NCI-H748 (cell line): Measurements from ENCODE around the gene ITFG1.
"Not testable (repeated sequence)": the region's sequence is repeated elsewhere in the genome, so short reads cannot be mapped to it uniquely, and the experiment has no call there.

ENCODE experiments used
- DNase-seq: peaks from one replicate; lab custom pipeline; 2025; ENCODE audit not compliant: unreplicated experiment; lab: John Stamatoyannopoulos, UW

Gene ITFG1

DNA sequence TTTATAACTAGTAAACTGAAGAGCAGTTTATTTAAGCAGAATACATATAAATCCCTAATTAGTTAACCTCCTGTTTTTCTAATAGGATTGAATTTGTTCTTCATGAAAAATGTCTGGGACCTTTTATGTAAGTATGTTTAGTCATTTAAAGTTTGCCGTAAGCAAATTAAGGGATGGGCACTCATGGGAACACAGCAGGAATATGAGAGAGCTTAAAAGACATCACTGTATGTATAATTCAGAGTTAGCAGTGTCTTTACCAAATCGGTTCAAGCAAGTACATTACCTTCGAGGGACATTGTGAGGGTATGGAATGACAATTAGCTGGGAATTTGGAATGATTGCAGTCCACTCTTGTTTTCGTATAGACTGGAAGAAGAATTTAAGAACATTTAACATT lies 299.4 kb downstream of the ITFG1 start:
- DNase-seq = no peak

DNA sequence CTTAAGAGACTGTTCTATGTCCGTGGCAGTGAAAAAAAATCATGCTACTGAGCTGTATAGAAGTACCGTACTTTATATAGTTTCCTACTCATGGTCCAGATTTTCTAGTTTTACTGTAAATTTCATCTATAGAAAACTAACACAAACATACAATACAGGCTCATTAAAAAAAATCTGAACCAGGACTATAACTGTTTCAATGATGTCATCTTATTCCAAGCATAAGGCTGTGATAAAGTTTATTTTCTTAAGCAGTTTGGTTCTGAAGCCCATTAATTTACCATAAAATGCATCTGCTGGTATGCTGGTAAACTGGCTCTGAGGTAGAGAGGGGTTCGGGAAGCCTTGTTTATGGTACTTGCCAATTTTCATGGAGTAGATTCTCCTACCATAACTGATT lies 300.4 kb downstream of the ITFG1 start:
- no peak for DNase-seq

DNA sequence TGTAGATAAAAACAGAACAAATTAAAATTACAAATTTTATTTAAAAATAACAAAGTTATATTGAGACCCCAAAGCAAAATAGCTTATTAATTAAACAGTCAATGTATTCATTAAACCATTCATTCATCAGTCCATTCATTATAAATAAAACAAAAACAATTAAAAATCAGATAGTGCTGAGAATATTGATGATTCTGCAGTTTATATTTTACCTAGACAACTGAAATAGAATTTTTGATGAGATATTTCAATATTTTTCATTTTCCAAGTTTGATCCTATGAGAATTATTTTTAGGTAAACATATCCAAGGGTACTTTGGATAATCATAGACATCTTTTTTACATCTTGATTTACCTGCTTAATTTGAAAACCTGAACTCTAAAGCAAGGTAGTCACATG lies 301.9 kb downstream of the ITFG1 start:
- DNase-seq = no peak

DNA sequence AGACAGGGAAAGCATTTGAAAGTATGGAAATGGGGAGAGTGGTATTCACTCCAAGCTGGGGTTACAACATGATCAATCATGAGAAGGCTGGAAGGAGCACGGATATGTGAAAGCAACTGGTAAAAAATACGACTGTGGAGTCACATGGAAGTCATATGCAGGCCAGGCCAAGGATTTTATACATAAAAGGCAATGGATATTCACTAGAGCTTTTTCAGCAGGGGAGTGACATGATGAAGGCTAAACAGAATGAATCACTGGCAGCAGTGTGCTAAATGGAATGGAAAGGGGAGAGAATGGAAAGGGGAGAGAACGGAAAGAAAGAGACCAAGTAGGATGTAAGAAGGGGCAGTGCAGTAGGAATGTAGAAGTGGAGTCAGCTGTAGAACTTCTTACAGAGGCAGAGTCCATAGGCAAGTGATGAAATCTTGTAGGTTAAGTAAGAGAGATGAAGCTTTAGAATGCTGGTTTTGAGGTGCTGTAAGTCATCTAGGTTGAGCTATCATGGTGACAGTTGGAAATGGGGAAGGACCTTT lies 304.1 kb downstream of the ITFG1 start:
- no peak for DNase-seq

DNA sequence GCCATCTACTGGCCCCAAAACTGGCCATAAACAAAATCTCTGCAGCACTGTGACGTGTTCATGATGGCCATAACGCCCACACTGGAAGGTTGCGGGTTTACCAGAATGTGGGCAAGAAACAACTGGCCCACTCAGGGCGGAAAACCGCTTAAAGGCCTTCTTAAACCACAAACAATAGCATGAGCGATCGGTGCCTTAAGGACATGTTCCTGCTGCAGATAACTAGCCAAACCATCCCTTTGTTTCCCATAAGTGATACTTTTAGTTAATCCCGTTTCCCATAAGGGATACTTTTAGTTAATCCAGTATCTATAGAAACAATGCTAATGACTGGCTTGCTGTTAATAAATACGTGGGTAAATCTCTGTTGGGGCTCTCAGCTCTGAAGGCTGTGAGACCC lies 308.4 kb downstream of the ITFG1 start:
- not testable (repeated sequence) for DNase-seq

DNA sequence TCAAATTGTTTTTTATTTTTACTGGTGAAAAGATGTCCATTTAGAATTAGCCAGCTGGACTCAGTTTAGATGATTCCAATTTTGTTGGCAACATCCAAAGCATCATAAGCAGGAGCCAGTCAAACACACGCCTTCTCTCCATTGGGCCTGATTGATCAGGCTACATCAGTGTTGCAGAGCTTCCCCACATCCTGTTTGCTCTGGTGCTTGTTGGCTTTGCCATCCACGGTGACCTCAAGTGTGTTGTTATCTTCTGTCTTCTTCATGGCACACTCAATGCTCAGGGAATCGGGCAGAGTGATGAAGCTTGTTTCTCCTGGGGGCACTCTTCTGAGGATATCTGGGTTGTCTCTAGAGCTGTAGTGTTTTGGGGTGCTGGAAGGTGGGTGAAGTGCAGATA lies 310.8 kb downstream of the ITFG1 start:
- DNase-seq = no peak

DNA sequence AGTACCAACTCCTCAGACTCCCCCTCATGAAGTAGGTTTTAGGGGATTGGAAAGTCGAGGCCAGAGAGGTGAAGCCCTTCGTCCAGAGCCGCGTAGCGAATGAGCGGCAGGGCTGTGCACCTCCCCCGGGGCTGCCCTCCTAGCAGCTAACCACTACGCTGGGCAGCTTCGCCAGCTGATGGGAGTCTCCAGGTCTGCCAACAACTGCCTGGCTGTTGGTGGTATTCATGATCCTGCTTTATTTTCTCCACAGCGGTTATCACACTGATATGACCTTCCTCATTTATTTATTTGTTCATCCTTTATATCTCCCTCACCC lies 316.3 kb downstream of the ITFG1 start:
- peak; percentile 53 for DNase-seq

DNA sequence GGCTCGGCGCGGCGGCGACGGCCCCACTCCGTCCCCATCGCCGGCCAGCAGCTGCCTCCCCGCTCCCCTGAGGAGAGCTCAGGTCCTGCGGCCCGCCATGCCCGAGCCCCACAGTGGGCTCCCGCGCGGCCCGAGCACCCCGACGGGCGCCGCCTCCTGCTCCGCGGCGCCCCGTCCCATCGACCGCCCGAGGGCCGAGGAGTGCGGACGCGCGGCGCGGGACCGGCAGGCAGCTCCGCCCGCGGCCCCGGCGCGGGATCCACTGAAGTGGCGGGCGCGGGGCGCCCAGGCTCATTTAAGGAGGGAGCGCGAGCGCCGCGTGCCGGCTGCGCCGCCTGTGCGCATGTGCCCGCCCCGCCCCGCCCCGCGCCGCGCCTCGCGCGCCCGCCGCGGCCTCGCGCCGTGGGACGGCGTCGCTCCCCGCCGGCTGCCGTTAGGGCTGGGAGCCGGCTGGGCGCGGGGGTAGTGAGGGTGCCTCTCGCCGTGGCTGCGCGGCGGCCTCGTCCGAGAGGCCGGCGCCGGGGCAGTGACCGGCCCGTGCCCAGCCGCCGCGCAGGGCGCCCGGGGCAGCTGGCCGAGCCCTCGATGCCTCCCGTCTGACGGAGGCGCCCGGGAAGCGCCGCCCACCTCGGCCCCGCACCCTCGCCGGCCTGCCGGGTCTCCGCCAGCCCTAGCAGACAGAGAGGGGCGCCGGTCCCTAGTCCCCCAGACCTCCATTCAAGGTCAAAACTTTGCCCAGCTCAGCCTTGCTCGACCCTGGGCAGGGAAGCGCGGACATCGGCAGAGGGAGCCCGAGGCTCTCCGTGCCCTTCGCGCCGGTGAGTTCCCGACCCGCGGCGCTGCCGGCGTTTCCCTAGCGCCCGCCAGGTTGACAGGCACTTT lies 316.9 kb downstream of the ITFG1 start, which contains the start of gene NETO2:
Gene NETO2, minus strand, starts transcription at position 269 of the 882 bp plus-strand sequence. CDS start 333 bp downstream, outside the sequence.
- DNase-seq = peak; percentile 63

DNA sequence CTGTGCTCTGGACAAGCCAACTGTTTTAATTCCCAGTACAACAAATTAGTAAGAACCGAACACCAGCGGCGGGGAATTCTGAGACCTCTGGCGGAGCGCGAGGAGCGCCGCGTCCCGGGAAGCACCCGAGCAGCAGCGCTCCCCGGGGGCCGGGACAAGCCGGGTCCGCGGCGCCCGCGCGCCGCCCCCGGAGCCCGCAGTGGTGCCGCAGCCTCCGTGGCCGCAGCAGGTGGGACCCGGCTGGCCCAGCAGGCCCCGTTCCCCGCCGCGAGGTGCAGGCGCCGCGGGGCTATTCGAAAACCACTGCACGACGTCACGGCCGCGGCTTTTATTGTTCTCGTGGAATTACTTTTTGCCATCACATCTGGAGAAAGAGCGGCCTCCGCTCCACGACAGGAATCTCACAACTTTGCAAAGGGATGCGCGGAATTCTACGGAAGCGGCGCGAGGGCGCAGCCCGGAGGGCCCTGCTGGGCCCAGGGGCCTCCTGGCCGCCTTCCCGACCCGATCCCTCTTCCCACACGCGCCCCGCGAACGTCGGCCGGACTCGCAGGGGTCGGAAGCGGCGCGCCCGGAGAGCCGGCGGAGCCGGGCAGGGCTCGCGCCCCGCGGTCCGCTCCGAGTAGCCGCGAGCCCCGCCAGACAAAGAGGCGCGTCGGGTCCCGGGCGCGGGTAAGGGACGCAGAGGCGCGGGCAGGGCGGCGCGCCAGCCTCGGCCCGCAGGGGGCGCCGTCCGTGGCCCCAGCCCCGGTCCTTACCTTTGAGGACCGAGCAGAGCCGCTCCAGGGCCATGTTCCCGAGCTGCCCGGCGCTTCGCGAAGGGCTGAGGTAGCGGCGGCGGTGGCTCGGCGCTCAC lies 317.8 kb downstream of the ITFG1 start:
- peak; percentile 71 for DNase-seq

DNA sequence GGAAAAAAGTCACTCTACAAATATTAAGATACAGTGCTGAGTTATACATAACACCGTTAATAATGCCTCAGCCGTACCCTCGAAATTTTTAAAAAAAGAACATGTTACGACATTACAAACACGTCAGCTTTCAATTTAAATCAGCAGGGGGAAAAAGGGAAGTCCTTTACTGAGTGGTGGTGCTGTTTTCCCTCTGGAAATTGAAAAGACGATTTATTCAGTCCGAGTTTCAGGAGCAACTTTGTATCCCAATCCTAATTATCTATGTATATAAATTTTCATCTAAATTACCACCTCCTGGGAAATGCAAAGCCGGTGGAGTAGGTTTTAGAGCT lies 318.4 kb downstream of the ITFG1 start:
- peak; percentile 19 for DNase-seq

DNA sequence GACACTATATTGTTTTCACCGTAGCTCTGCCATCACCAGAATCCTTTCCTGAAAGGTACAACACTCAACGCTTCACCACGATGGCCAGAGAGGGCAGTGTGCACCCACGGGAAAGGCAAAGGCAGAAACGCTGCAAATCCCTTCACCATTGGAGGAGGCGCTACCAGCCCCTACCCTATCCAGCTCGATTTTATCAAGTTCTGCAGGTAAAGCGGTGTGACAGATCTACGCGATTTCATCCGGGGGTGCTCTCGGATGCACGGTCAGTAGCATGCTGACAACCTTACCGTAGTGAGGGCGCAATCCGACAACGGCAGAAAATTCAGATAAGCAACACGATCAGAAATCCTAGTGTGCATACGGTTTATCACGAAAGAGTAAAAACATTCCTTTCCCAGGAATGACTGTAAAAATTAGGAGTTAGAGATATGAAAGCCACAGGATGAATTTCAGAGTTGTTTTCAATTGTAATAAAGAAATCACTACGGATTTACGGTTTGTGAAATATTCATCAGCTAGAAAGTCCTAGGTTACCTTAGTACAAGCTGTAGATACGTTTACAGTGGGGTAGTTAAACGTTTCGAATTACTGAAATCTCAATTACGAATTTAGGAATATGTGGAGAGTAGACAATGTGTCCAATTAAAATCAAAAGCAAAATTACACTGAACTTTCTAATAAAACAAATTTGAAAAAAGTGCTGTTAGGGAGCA lies 318.9 kb downstream of the ITFG1 start:
- peak; percentile 93 for DNase-seq

DNA sequence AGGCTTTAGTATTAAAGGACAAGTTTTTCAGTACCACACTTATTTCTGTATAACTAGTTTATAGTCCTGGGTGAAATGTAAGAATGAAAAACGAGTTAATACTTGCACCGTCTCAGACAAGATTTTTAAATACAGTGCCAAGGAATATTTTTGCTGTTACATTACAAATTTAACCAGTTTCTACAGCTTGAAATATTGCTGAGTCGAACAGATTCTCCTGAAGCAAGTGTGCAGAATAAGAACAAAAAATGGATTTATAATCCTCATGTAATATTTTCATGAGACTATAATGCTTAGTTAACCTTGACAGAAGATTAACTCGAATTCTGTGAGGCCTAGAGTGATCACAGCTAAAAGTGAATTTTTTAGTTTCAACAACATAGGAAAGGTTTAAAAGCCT lies 320.2 kb downstream of the ITFG1 start:
- no peak for DNase-seq

DNA sequence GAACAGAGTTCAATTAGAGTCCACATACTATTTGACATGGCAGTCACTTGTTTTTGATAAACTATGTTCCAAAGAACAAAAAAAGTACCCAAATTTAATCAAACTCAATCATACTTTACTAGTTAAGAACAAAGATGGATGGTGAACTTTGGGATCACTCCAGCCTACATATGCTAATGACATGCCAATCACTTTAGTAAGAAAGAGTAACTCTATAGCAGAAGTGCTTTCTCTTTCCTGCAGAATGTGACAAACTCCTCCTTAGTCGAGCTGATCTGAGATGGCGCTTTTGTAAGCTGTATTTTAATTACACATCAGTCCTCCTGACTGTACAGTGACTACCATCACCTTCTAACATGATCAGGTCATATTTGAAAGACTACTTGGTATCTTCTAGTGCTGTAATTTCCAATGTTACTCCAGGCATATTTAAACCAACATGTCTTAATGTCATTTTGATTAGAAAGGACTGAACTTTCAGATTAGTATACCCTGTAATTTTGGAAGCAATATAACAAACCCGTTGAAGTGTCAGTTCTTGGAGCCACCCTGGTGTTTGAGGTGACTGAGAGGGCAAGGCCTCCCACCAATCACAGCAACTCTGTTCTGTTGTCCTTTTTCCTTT lies 321.2 kb downstream of the ITFG1 start:
- DNase-seq = no peak

DNA sequence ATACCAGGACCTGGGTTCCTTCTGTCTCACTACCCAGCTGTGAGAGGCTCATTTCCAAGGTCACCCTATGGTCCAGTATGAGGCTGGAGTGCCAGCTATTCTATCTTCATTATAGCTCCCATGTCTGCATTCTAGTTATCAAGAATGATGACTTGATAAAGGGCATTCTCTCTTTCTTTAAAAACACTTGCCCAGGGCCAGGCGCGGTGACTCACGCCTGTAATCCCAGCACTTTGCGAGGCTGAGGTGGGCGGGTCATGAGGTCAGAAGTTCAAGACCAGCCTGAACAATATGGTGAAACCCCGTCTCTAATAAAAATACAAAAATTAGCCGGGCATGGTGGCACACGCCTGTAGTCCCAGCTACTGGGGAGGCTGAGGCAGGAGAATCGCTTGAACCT lies 322.9 kb downstream of the ITFG1 start:
- DNase-seq = not testable (repeated sequence)

DNA sequence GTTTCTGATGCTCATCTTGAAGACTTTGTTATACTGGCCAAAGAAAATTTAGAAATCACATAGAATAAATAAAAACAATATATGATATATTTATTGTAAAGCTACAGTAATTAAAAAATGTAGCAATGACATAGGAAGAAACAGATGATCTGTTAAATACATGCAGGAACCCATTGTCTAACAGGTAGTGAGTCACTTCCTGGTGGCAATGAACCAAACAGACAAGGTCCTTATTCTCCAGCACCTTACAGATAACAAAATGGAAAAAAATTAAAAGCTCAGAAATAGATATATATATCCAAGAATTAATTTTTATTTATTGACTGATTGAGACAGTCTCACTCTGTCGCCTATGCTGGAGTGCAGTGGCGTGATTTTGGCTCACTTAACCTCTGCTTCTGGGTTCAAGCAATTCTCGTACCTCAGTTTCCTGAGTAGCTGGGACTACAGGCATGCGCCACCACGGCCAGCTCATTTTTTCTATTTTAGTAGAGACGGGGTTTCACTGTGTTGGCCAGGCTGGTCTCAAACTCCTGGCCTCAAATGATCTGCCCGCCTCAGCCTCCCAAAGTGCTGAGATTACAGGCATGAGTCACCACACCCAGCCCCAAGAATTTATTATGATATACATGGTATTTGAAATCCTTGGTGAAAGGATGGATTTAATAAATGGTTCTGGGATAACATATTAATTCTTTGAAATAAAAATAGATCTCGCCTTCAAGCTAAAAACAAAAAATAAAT lies 324.6 kb downstream of the ITFG1 start:
- DNase-seq = no peak

DNA sequence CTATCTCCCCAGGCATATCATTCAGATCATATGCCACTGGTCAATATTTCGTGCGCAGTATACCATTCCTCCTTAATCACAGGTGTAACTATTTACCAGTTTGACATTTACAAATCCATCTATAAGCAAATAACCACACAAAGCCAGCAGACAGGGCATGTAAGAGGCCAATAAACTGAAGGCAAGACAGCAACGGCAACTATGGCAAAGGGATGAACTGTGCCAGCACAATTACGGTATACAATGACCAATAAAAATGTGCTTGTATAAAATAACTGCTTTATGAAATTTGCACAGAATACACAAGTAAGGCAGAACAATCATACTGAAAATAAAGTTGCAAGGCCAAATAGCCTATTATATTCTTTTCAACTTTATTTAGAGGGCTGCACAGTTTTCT lies 326.3 kb downstream of the ITFG1 start:
- DNase-seq = no peak

DNA sequence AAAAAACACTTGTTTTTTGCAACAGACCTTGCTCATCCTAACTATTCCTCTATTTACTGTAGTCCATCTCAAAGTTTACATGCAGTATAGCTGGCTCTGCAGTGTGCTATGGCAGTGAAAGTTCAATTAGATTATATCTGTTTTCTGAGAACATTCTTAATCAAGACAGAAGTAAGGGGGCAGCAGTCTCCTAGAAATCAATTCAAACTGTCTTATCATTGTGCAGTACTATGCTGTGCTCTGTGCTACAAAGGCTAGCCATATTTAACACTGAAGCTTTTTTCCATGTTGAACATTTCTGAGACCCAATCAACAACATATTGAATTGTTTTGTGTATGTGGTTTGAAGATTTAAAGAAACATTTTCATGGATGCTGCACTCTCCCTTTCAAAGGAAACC lies 328.6 kb downstream of the ITFG1 start:
- no peak for DNase-seq

DNA sequence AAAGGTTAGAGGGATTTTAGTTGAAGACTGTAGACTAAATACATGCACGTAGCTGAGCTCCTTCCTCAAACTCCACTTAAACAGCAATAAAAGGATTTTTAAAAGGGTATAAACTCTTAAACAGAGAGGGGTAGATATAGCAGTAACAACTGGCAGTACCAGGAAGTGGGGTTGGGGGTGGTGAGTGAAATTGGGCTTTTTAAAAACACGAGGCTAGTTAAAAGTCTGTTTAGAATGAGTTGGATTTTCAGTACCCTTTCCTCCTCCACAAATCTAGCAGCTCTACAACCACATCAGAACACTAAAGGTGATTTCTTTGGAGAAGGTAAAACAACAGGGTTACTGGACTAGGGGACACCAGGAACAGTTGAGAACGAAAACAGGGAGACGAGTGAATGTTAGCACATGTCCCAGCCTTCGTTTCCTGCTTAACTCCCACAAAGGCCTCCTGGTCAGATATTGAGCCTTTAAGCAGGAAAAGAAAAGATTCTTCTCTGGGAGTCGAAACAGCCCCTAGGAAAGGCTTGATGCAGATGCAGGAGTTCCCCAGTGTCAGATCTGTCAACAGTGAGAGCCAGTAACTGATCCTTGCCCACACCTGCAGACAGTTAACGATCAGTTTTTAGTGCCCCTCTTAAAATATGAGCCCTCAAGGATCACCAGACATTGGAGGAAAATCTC lies 331.0 kb downstream of the ITFG1 start:
- no peak for DNase-seq

DNA sequence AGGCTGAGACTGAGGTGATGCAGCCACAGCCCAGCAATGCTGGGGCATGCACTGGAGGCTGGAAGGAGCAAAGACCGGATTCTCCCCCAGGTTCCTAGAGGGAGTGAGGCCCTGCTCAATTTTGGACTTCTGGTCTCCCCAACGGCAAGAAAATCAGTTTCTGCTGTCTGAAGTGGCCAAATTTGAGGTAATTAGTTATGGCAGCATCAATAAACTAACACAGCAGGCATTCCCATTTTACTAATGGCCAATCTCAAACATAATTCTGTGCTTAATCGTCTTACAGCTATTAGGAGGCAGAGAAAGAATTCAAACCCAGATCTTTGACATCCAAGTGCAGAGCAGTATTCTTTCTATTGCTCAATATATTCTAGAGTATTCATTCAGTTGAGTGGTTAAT lies 333.3 kb downstream of the ITFG1 start:
- DNase-seq = no peak

DNA sequence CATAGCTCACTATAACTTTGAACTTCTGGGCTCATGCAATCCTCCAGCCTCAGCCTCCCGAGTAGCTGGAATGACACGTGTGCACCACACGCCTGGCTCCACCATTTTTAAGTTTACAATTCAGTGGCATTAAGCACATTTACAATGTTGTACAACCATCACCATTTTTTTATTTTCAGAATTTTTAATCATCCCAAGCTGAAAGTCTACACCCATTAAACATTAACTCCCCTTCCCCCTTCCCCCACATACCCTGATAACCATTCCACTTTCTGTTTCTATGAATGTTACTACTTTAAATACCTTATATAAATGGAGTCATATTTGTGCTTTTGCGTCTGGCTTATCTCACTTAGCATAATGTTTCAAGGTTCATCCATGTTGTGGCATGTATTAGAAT lies 335.1 kb downstream of the ITFG1 start:
- DNase-seq = no peak
